GM10266 (cell line): Measurements from ENCODE around the gene ATXN2.

Experiments used
- DNase-seq: peaks from one replicate; pipeline ENCODE4 v3.0.0; 2012; ENCODE audit errors: extremely low spot score
- CTCF ChIP-seq: IDR thresholded peaks from 2 replicates; pipeline ENCODE4 v1.5.1; 2012; ENCODE audit warnings: mild to moderate bottlenecking, low read depth; ENCODE audit not compliant: control insufficient read depth, insufficient read depth; ENCODE audit errors: missing control alignments

The ATXN2 gene

GRCh38 chr12:111435661-111436201 lies 163.4 kb downstream of the ATXN2 start:
- DNase-seq: no peak

GRCh38 chr12:111434680-111435338 lies 164.3 kb downstream of the ATXN2 start:
- no peak for TF ChIP-seq CTCF
- peak; percentile 65 for DNase-seq

More at GRCh38 chr12:111435661-111436201, 163.4 kb downstream of the ATXN2 start:
- no peak for TF ChIP-seq CTCF

- no peak for DNase-seq
- TF ChIP-seq CTCF: no peak
Observed at GRCh38 chr12:111434049-111434448, 165.1 kb downstream of the ATXN2 start.

GRCh38 chr12:111431772-111432171 lies 167.3 kb downstream of the ATXN2 start:
- TF ChIP-seq CTCF: no peak

GRCh38 chr12:111430433-111431353 lies 168.4 kb downstream of the ATXN2 start:
- no peak for DNase-seq

More at GRCh38 chr12:111431772-111432171, 167.3 kb downstream of the ATXN2 start:
- DNase-seq: no peak

GRCh38 chr12:111429828-111430432 lies 169.2 kb downstream of the ATXN2 start:
- DNase-seq: no peak
- no peak for TF ChIP-seq CTCF

More at GRCh38 chr12:111430433-111431353, 168.4 kb downstream of the ATXN2 start:
- no peak for TF ChIP-seq CTCF

- no peak for TF ChIP-seq CTCF
Observed at GRCh38 chr12:111428728-111429175, 170.4 kb downstream of the ATXN2 start.

More at GRCh38 chr12:111428728-111429175, 170.4 kb downstream of the ATXN2 start:
- DNase-seq: no peak
